ENCODE measurements around the gene RING1. TPM values are rescaled to one million over a fixed set of nuclear protein-coding genes. Genes with fewer than 3 reads are reported as not detected.
A peak's percentile ranks its signal among the peaks of the same experiment; 100 is the strongest.
"Not testable (repeated sequence)": the region's sequence is repeated elsewhere in the genome, so short reads cannot be mapped to it uniquely, and the experiment has no call there.

RING1 gene
- total RNA-seq, 2 experiments from 2014 or later: 35.3 to 35.8 TPM

GRCh38 chr6:33217681-33218080 is 9.4 kb downstream of the RING1 start:
- DNase-seq: no peak
- peaks cover 35% of the 10 kb centered on the region for H3K4me1 Mint-ChIP-seq
- H3K27ac Mint-ChIP-seq: no peak overlapping the region
- peaks cover 18% of the 10 kb centered on the region for H3K27me3 Mint-ChIP-seq
- no peak overlapping the region for H3K4me3 Mint-ChIP-seq
- peaks cover 2% of the 10 kb centered on the region for H3K36me3 Mint-ChIP-seq
- no peaks in the 10 kb centered on the region for H3K9me3 Mint-ChIP-seq

- not testable (repeated sequence) for H3K4me1 Mint-ChIP-seq, H3K9me3 Mint-ChIP-seq, DNase-seq, H3K27ac Mint-ChIP-seq, H3K4me3 Mint-ChIP-seq, H3K36me3 Mint-ChIP-seq
- peaks cover 27% of the 10 kb centered on the region for H3K27me3 Mint-ChIP-seq
Observed at GRCh38 chr6:33226503-33227120, 18.3 kb downstream of the RING1 start.

GRCh38 chr6:33235221-33235634 is 26.9 kb downstream of the RING1 start:
- Mint-ChIP-seq H3K4me3 (no peak overlapping the region), H3K27me3 (peaks cover 12% of the 10 kb centered on the region), H3K4me1 (no peaks in the 10 kb centered on the region), H3K27ac (no peak overlapping the region), H3K9me3 (no peaks in the 10 kb centered on the region), H3K36me3 (no peaks in the 10 kb centered on the region)
- DNase-seq: no peak

- no peak for DNase-seq
Observed at GRCh38 chr6:33236328-33236727, 28.0 kb downstream of the RING1 start.

GRCh38 chr6:33236852-33237251 is 28.6 kb downstream of the RING1 start:
- Mint-ChIP-seq H3K27me3 (peaks cover 12% of the 10 kb centered on the region), H3K27ac (no peak overlapping the region), H3K4me3 (no peak overlapping the region), H3K36me3 (no peaks in the 10 kb centered on the region), H3K9me3 (no peaks in the 10 kb centered on the region), H3K4me1 (peaks cover 2% of the 10 kb centered on the region)
- no peak for DNase-seq

More at GRCh38 chr6:33236328-33236727, 28.0 kb downstream of the RING1 start:
- Mint-ChIP-seq H3K27ac (no peak overlapping the region), H3K36me3 (no peaks in the 10 kb centered on the region), H3K27me3 (peaks cover 12% of the 10 kb centered on the region), H3K4me1 (no peaks in the 10 kb centered on the region), H3K9me3 (no peaks in the 10 kb centered on the region), H3K4me3 (no peak overlapping the region)

- Mint-ChIP-seq H3K4me3 (no peak overlapping the region), H3K9me3 (no peaks in the 10 kb centered on the region), H3K27me3 (peaks cover 11% of the 10 kb centered on the region), H3K27ac (no peak overlapping the region), H3K36me3 (no peaks in the 10 kb centered on the region), H3K4me1 (peaks cover 8% of the 10 kb centered on the region)
- DNase-seq: no peak
Observed at GRCh38 chr6:33237741-33238140, 29.4 kb downstream of the RING1 start.

- Mint-ChIP-seq H3K36me3 (no peaks in the 10 kb centered on the region), H3K27ac (peak overlapping the region; percentile 22), H3K4me3 (no peak overlapping the region), H3K27me3 (peaks cover 4% of the 10 kb centered on the region), H3K9me3 (no peaks in the 10 kb centered on the region), H3K4me1 (peaks cover 12% of the 10 kb centered on the region)
- DNase-seq: no peak
Observed at GRCh38 chr6:33241968-33242367, 33.7 kb downstream of the RING1 start.

- H3K27me3 Mint-ChIP-seq: peaks cover 4% of the 10 kb centered on the region
- peaks cover 16% of the 10 kb centered on the region for H3K4me1 Mint-ChIP-seq
- no peaks in the 10 kb centered on the region for H3K9me3 Mint-ChIP-seq
- DNase-seq: no peak
- H3K36me3 Mint-ChIP-seq: no peaks in the 10 kb centered on the region
- H3K4me3 Mint-ChIP-seq: no peak overlapping the region
- H3K27ac Mint-ChIP-seq: no peak overlapping the region
Observed at GRCh38 chr6:33243476-33243875, 35.2 kb downstream of the RING1 start.

GRCh38 chr6:33247977-33248642 is 39.8 kb downstream of the RING1 start:
- peaks cover 23% of the 10 kb centered on the region for H3K36me3 Mint-ChIP-seq
- peaks cover 38% of the 10 kb centered on the region for H3K4me1 Mint-ChIP-seq
- H3K27me3 Mint-ChIP-seq: no peaks in the 10 kb centered on the region
- H3K9me3 Mint-ChIP-seq: no peaks in the 10 kb centered on the region
- H3K4me3 Mint-ChIP-seq: peak overlapping the region; percentile 90
- peak; percentile 87 for DNase-seq
- H3K27ac Mint-ChIP-seq: peak overlapping the region; percentile 96

- no peaks in the 10 kb centered on the region for H3K27me3 Mint-ChIP-seq
- no peak for DNase-seq
- peak overlapping the region; percentile 96 for H3K27ac Mint-ChIP-seq
- H3K4me3 Mint-ChIP-seq: peak overlapping the region; percentile 90
- H3K9me3 Mint-ChIP-seq: no peaks in the 10 kb centered on the region
- H3K4me1 Mint-ChIP-seq: peaks cover 35% of the 10 kb centered on the region
- H3K36me3 Mint-ChIP-seq: peaks cover 23% of the 10 kb centered on the region
Observed at GRCh38 chr6:33248643-33248931, 40.3 kb downstream of the RING1 start.

- Mint-ChIP-seq H3K27ac (peak overlapping the region; percentile 96), H3K4me1 (peaks cover 35% of the 10 kb centered on the region), H3K36me3 (peaks cover 23% of the 10 kb centered on the region), H3K27me3 (no peaks in the 10 kb centered on the region), H3K4me3 (peak overlapping the region; percentile 90), H3K9me3 (no peaks in the 10 kb centered on the region)
- peak; percentile 97 for DNase-seq
Observed at GRCh38 chr6:33248932-33249731, 40.8 kb downstream of the RING1 start.

GRCh38 chr6:33249732-33250630 is 41.7 kb downstream of the RING1 start:
- DNase-seq: peak; percentile 21
- H3K27ac Mint-ChIP-seq: peak overlapping the region; percentile 32
- H3K9me3 Mint-ChIP-seq: no peaks in the 10 kb centered on the region
- peaks cover 23% of the 10 kb centered on the region for H3K36me3 Mint-ChIP-seq
- no peaks in the 10 kb centered on the region for H3K27me3 Mint-ChIP-seq
- peak overlapping the region; percentile 90 for H3K4me3 Mint-ChIP-seq
- peaks cover 35% of the 10 kb centered on the region for H3K4me1 Mint-ChIP-seq

GRCh38 chr6:33250731-33251130 is 42.4 kb downstream of the RING1 start:
- Mint-ChIP-seq H3K4me1 (peaks cover 35% of the 10 kb centered on the region), H3K27me3 (no peaks in the 10 kb centered on the region), H3K4me3 (peak overlapping the region; percentile 90), H3K9me3 (no peaks in the 10 kb centered on the region), H3K36me3 (peaks cover 23% of the 10 kb centered on the region), H3K27ac (peak overlapping the region; percentile 32)
- DNase-seq: no peak

GRCh38 chr6:33251395-33252012 is 43.2 kb downstream of the RING1 start:
- H3K27ac Mint-ChIP-seq: peak overlapping the region; percentile 32
- no peak for DNase-seq
- peaks cover 35% of the 10 kb centered on the region for H3K4me1 Mint-ChIP-seq
- H3K27me3 Mint-ChIP-seq: no peaks in the 10 kb centered on the region
- H3K36me3 Mint-ChIP-seq: peaks cover 23% of the 10 kb centered on the region
- no peak overlapping the region for H3K4me3 Mint-ChIP-seq
- H3K9me3 Mint-ChIP-seq: no peaks in the 10 kb centered on the region
